HCT116 (cell line): ENCODE data around the gene ABHD5. TPM values are rescaled to one million over a fixed set of nuclear protein-coding genes. Genes with fewer than 3 reads are reported as not detected.

Experiments used
- ATAC-seq: fragments of 200-7000 bp; cut with Tn5 transposase; 2 replicates; pipeline ENCODE4 v1.9.1; 2020; ENCODE audit warnings: mild to moderate bottlenecking, moderate library complexity
- BruUV-seq: library from RNA; stranded (reverse); fragments of 400-500 nt; replicated peaks from 2 replicates; lab custom pipeline; 2021; lab: Mats Ljungman, UMichigan
- CTCF ChIA-PET: fragments of 300-600 bp; sonication (Branson Sonifier 250); formaldehyde crosslinking; loops from one replicate; lab custom pipeline; 2021; ENCODE audit warnings: antibody characterized with exemption; lab: Charles Lee
- POLR2A ChIA-PET: fragments of 300-600, 350-600 bp; sonication (Branson Sonifier 250); formaldehyde crosslinking; loops from one replicate; lab custom pipeline; 2021; ENCODE audit warnings: antibody characterized with exemption; lab: Charles Lee
- RAD21 ChIA-PET, 2 experiments: fragments of 300-600 bp; sonication (Branson Sonifier 250); formaldehyde crosslinking; loops; one replicate each; lab custom pipeline; 2023; ENCODE audit warnings: low total read pairs in 2 of 2; ENCODE audit not compliant: uncharacterized antibody in 2 of 2, unreplicated experiment in 2 of 2, low non-redundant PET in 1 of 2; lab: Charles Lee
- DNase-seq: peaks from one replicate; pipeline ENCODE4 v3.0.0-alpha.2; 2010; ENCODE audit warnings: low read depth, low spot score
- H2AFZ ChIP-seq: fragments of 200-600 bp; shearing (Covaris generic), sonication (generic); 2 replicates; pipeline ENCODE4 v1.6.1; 2017; ENCODE audit warnings: low read depth, mixed run types, mixed read lengths, antibody characterized with exemption, low read length; ENCODE audit not compliant: poor library complexity, severe bottlenecking
- H3K27ac ChIP-seq: 2 replicates; pipeline ENCODE4 v1.5.1; 2012; ENCODE audit warnings: low read depth, low read length
- H3K27me3 ChIP-seq: fragments of 200-600 bp; sonication (generic); 2 replicates; pipeline ENCODE4 v1.6.1; 2016; ENCODE audit warnings: mixed run types, low read length, mixed read lengths; ENCODE audit not compliant: insufficient read depth
- H3K36me3 ChIP-seq, 2 experiments: fragments of 200-500 bp in 1 of 2; fragments of 200-600 bp in 1 of 2; sonication (Bioruptor generic) in 1 of 2; sonication (generic) in 1 of 2; 2 replicates each; pipeline versions ENCODE4 v1.5.1 to v1.6.1; 2014 to 2016; ENCODE audit warnings: low read length in 2 of 2, inconsistent platforms in 1 of 2, mixed read lengths in 1 of 2, mixed run types in 1 of 2; ENCODE audit not compliant: insufficient read depth in 2 of 2, control insufficient read depth in 1 of 2
- H3K4me1 ChIP-seq, 2 experiments: fragments of 200-600 bp in 1 of 2; sonication (generic) in 1 of 2; 2 replicates each; pipeline versions ENCODE4 v1.5.1 to v1.6.1; 2012 to 2017; ENCODE audit warnings: low read length in 2 of 2, inconsistent platforms in 1 of 2, mild to moderate bottlenecking in 1 of 2, mixed read lengths in 1 of 2, mixed run types in 1 of 2, moderate library complexity in 1 of 2; ENCODE audit not compliant: insufficient read depth in 2 of 2, control insufficient read depth in 1 of 2
- H3K4me2 ChIP-seq: fragments of 200-600 bp; sonication (generic); 2 replicates; pipeline ENCODE4 v1.6.1; 2017; ENCODE audit warnings: mixed run types, low read length, mixed read lengths
- H3K4me3 ChIP-seq, 2 experiments: fragments of 200-600 bp in 1 of 2; sonication (generic) in 1 of 2; replicated peaks in 1 of 2; 2 replicates each; pipeline ENCODE4 v1.5.1; 2011 to 2016; ENCODE audit warnings: low read length in 2 of 2, control low read depth in 1 of 2, low read depth in 1 of 2, mild to moderate bottlenecking in 1 of 2, mixed read lengths in 1 of 2, mixed run types in 1 of 2
- H3K79me2 ChIP-seq: fragments of 200-600 bp; sonication (generic); 2 replicates; pipeline ENCODE4 v1.6.1; 2017; ENCODE audit warnings: mild to moderate bottlenecking, mixed run types, low read length, moderate library complexity, mixed read lengths; ENCODE audit not compliant: insufficient read depth
- H3K9ac ChIP-seq: fragments of 200-600 bp; sonication (generic); 2 replicates; pipeline ENCODE4 v1.6.1; 2016; ENCODE audit warnings: low read length, mixed read lengths
- H3K9me2 ChIP-seq: fragments of 200-600 bp; sonication (generic), shearing (Covaris generic); 2 replicates; pipeline ENCODE4 v1.6.1; 2017; ENCODE audit warnings: mixed run types, mild to moderate bottlenecking, moderate library complexity; ENCODE audit not compliant: insufficient read depth
- H3K9me3 ChIP-seq, 2 experiments: fragments of 200-500 bp in 1 of 2; fragments of 200-600 bp in 1 of 2; sonication (Bioruptor generic) in 1 of 2; sonication (generic) in 1 of 2; 2 replicates each; pipeline ENCODE4 v1.6.1; 2014 to 2017; ENCODE audit warnings: low read length in 2 of 2, mixed read lengths in 2 of 2, inconsistent platforms in 1 of 2, low read depth in 1 of 2, mild to moderate bottlenecking in 1 of 2, mixed run types in 1 of 2, moderate library complexity in 1 of 2; ENCODE audit not compliant: control insufficient read depth in 1 of 2, insufficient read depth in 1 of 2
- H4K20me1 ChIP-seq: fragments of 200-600 bp; sonication (generic), shearing (Covaris generic); 2 replicates; pipeline ENCODE4 v1.6.1; 2017; ENCODE audit warnings: mixed run types, mild to moderate bottlenecking, moderate library complexity; ENCODE audit not compliant: insufficient read depth
- CBX3 ChIP-seq: IDR thresholded peaks from 2 replicates; pipeline ENCODE4 v1.6.1; 2012; ENCODE audit warnings: low read depth
- CEBPB ChIP-seq: IDR thresholded peaks from 2 replicates; pipeline ENCODE4 v1.6.1; 2012; ENCODE audit warnings: low read depth
- EGR1 ChIP-seq: IDR thresholded peaks from 2 replicates; pipeline ENCODE4 v1.6.1; 2012; ENCODE audit warnings: low read depth
- ELF1 ChIP-seq: IDR thresholded peaks from 2 replicates; pipeline ENCODE4 v1.6.1; 2012; ENCODE audit warnings: low read depth, borderline replicate concordance
- EZH2phosphoT487 ChIP-seq: fragments of 200-600 bp; IDR thresholded peaks from 2 replicates; pipeline ENCODE4 v1.6.1; 2018; ENCODE audit warnings: antibody characterized with exemption, borderline replicate concordance
- JUND ChIP-seq: IDR thresholded peaks from 2 replicates; pipeline ENCODE4 v1.6.1; 2012
- POLR2A ChIP-seq: IDR thresholded peaks from 2 replicates; pipeline ENCODE4 v1.7.0; 2011; ENCODE audit warnings: borderline replicate concordance; ENCODE audit not compliant: insufficient read depth, insufficient read length; ENCODE audit errors: extremely low read depth
- POLR2AphosphoS5 ChIP-seq: IDR thresholded peaks from 2 replicates; pipeline ENCODE4 v1.6.1; 2011; ENCODE audit warnings: mild to moderate bottlenecking, low read depth, low read length, moderate library complexity
- RAD21 ChIP-seq: IDR thresholded peaks from 2 replicates; pipeline ENCODE4 v1.6.1; 2012; ENCODE audit warnings: low read depth, mild to moderate bottlenecking
- SP1 ChIP-seq: IDR thresholded peaks from 2 replicates; pipeline ENCODE4 v1.6.1; 2012; ENCODE audit warnings: low read depth
- TCF7L2 ChIP-seq: IDR thresholded peaks from 2 replicates; pipeline ENCODE4 v1.7.0; 2011; ENCODE audit warnings: borderline replicate concordance, inconsistent platforms; ENCODE audit not compliant: insufficient read depth, insufficient read length; ENCODE audit errors: extremely low read depth
- YY1 ChIP-seq: IDR thresholded peaks from 2 replicates; pipeline ENCODE4 v1.6.1; 2011; ENCODE audit warnings: low read length, low read depth, moderate library complexity, mild to moderate bottlenecking; ENCODE audit not compliant: insufficient replicate concordance; ENCODE audit errors: extremely low read depth
- ZNF274 ChIP-seq: fragments of 200-500 bp; sonication (Bioruptor generic); IDR thresholded peaks from 2 replicates; pipeline ENCODE4 v1.6.1; 2014; ENCODE audit warnings: mild to moderate bottlenecking, low read depth, low read length, inconsistent platforms
- intact Hi-C: fragments of 100-400 bp; cut with micrococcal nuclease; formaldehyde crosslinking; loops from 2 replicates; pipeline ENCODE4 v1.10.0; 2022
- total RNA-seq: library from RNA; stranded (reverse); gene quantifications from one replicate; pipeline ENCODE4 v1.2.1, GENCODE V29; 2021; ENCODE audit not compliant: unreplicated experiment
- TF ChIP-seq, protein P1 (sequence below): IDR thresholded peaks from 2 replicates; pipeline ENCODE4 v1.6.1; 2011; ENCODE audit warnings: mild to moderate bottlenecking, low read length, moderate library complexity; ENCODE audit not compliant: insufficient replicate concordance; ENCODE audit errors: extremely low read depth
- TF ChIP-seq, protein P2 (sequence below): IDR thresholded peaks from 2 replicates; pipeline ENCODE4 v1.6.1; 2012
- TF ChIP-seq, protein P3 (sequence below), 3 experiments: fragments of 200-600 bp in 1 of 3; sonication (generic) in 1 of 3; IDR thresholded peaks in 2 of 3; conservative IDR thresholded peaks in 1 of 3; 2 replicates each; pipeline ENCODE4 v1.5.1; 2012 to 2017; ENCODE audit warnings: low read depth in 2 of 3, low read length in 2 of 3, antibody characterized with exemption in 1 of 3, borderline replicate concordance in 1 of 3, control low read depth in 1 of 3, mild to moderate bottlenecking in 1 of 3, mixed read lengths in 1 of 3, mixed run types in 1 of 3, moderate library complexity in 1 of 3; ENCODE audit not compliant: insufficient read depth in 1 of 3
- TF ChIP-seq, protein P4 (sequence below): IDR thresholded peaks from 2 replicates; pipeline ENCODE4 v1.6.1; 2012; ENCODE audit warnings: low read depth

The ABHD5 gene
- total RNA-seq, 1 experiment from 2014 or later, result 18.5 TPM

DNA sequence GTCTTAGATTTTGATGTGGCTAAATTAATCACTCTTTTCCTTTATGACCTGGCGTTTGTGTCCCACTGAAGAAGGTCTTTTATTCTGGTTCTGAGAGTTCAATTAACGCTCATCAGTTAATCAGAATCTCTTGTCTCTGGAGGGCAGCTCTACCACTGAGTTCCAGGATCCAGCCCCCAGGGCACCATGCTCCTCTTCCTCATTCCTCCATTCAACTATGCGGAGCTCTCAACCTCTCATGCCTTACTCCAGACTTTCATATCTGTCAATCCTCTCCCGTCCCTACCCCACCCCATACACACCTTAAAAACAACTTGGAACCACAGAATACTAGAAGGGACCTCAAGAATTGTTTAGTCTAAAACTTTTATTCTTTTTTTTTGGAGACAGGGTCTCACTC is 4.8 kb upstream of the ABHD5 start:
- H3K9me3 ChIP-seq, result no peaks in the 10 kb centered on the region
- no peak overlapping the region for H3K4me2 ChIP-seq
- TF ChIP-seq JUND (no peak), EGR1 (no peak), POLR2AphosphoS5 (no peak), CBX3 (no peak), SP1 (no peak), YY1 (no peak), EZH2phosphoT487 (no peak), POLR2A (no peak), RAD21 (no peak), ELF1 (no peak), ZNF274 (no peak), TCF7L2 (no peak), CEBPB (no peak)
- TF ChIP-seq, protein P1, sequence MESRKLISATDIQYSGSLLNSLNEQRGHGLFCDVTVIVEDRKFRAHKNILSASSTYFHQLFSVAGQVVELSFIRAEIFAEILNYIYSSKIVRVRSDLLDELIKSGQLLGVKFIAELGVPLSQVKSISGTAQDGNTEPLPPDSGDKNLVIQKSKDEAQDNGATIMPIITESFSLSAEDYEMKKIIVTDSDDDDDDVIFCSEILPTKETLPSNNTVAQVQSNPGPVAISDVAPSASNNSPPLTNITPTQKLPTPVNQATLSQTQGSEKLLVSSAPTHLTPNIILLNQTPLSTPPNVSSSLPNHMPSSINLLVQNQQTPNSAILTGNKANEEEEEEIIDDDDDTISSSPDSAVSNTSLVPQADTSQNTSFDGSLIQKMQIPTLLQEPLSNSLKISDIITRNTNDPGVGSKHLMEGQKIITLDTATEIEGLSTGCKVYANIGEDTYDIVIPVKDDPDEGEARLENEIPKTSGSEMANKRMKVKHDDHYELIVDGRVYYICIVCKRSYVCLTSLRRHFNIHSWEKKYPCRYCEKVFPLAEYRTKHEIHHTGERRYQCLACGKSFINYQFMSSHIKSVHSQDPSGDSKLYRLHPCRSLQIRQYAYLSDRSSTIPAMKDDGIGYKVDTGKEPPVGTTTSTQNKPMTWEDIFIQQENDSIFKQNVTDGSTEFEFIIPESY, result no peak
- TF ChIP-seq, protein P2, sequence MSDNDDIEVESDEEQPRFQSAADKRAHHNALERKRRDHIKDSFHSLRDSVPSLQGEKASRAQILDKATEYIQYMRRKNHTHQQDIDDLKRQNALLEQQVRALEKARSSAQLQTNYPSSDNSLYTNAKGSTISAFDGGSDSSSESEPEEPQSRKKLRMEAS, result no peak
- TF ChIP-seq, protein P3, sequence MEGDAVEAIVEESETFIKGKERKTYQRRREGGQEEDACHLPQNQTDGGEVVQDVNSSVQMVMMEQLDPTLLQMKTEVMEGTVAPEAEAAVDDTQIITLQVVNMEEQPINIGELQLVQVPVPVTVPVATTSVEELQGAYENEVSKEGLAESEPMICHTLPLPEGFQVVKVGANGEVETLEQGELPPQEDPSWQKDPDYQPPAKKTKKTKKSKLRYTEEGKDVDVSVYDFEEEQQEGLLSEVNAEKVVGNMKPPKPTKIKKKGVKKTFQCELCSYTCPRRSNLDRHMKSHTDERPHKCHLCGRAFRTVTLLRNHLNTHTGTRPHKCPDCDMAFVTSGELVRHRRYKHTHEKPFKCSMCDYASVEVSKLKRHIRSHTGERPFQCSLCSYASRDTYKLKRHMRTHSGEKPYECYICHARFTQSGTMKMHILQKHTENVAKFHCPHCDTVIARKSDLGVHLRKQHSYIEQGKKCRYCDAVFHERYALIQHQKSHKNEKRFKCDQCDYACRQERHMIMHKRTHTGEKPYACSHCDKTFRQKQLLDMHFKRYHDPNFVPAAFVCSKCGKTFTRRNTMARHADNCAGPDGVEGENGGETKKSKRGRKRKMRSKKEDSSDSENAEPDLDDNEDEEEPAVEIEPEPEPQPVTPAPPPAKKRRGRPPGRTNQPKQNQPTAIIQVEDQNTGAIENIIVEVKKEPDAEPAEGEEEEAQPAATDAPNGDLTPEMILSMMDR (IDR thresholded peaks at IDR 0.05 in 2 of 3, conservative IDR thresholded peaks at IDR 0.05 in 1 of 3; ENCODE audit: borderline replicate concordance in 1 of 3, insufficient read depth in 1 of 3, low read depth in 2 of 3, low read length in 2 of 3), result no peak
- TF ChIP-seq, protein P4, sequence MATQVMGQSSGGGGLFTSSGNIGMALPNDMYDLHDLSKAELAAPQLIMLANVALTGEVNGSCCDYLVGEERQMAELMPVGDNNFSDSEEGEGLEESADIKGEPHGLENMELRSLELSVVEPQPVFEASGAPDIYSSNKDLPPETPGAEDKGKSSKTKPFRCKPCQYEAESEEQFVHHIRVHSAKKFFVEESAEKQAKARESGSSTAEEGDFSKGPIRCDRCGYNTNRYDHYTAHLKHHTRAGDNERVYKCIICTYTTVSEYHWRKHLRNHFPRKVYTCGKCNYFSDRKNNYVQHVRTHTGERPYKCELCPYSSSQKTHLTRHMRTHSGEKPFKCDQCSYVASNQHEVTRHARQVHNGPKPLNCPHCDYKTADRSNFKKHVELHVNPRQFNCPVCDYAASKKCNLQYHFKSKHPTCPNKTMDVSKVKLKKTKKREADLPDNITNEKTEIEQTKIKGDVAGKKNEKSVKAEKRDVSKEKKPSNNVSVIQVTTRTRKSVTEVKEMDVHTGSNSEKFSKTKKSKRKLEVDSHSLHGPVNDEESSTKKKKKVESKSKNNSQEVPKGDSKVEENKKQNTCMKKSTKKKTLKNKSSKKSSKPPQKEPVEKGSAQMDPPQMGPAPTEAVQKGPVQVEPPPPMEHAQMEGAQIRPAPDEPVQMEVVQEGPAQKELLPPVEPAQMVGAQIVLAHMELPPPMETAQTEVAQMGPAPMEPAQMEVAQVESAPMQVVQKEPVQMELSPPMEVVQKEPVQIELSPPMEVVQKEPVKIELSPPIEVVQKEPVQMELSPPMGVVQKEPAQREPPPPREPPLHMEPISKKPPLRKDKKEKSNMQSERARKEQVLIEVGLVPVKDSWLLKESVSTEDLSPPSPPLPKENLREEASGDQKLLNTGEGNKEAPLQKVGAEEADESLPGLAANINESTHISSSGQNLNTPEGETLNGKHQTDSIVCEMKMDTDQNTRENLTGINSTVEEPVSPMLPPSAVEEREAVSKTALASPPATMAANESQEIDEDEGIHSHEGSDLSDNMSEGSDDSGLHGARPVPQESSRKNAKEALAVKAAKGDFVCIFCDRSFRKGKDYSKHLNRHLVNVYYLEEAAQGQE, result no peak
- TF ChIP-seq, all 23 proteins: peak for 0
- Histone ChIP-seq H3K36me3 (no peaks in the 10 kb centered on the region), H3K79me2 (no peaks in the 10 kb centered on the region), H4K20me1 (no peaks in the 10 kb centered on the region), H3K27ac (no peak overlapping the region), H3K9ac (no peak overlapping the region), H3K9me2 (no peaks in the 10 kb centered on the region), H3K4me3 (no peak overlapping the region), H3K27me3 (no peaks in the 10 kb centered on the region), H3K4me1 (peaks cover 2 to 13% of the 10 kb centered on the region in 2 experiments; a peak in 2 of 4 replicates), H2AFZ (no peak overlapping the region)
- ChIA-PET RAD21 (no interaction called here), CTCF (no interaction called here), POLR2A (no interaction called here)
- intact Hi-C loops, result no loop called here
- DNase-seq (no peak), ATAC-seq (no peak)
- no TSS peak for BruUV-seq
